Heart left ventricle (tissue), 16 donors: ENCODE data around the gene CAMKK2. TPM values are rescaled to one million over a fixed set of nuclear protein-coding genes. Genes with fewer than 3 reads are reported as not detected.
"Not testable (repeated sequence)": the region's sequence is repeated elsewhere in the genome, so short reads cannot be mapped to it uniquely, and the experiment has no call there.

Experiments used
- ATAC-seq, 4 donors: fragments of 200-7000 bp; cut with Tn5 transposase; one replicate each; pipeline ENCODE4 v1.9.1; 2020 to 2022; ENCODE audit warnings: moderate library complexity in 4 of 4, mild to moderate bottlenecking in 3 of 4, moderate number of reproducible peaks in 1 of 4
- DNase-seq, 5 donors: peaks; one replicate each; pipeline ENCODE4 v3.0.0-alpha.2; 2020
- H3K27ac ChIP-seq, 12 donors: fragments of 200-600 bp; sonication (generic) in 4 of 12; one replicate each; pipeline versions ENCODE4 v1.5.0 to v1.8.0; 2016 to 2022; ENCODE audit warnings: mild to moderate bottlenecking in 2 of 12
- H3K27me3 ChIP-seq, 9 donors: fragments of 200-600 bp; sonication (generic) in 2 of 9; one replicate each; pipeline versions ENCODE4 v1.5.1 to v1.8.0; 2016 to 2022; ENCODE audit warnings: mild to moderate bottlenecking in 3 of 9
- H3K36me3 ChIP-seq, 9 donors: fragments of 200-600 bp; sonication (generic) in 2 of 9; one replicate each; pipeline versions ENCODE4 v1.5.0 to v1.8.0; 2018 to 2022; ENCODE audit warnings: mild to moderate bottlenecking in 2 of 9
- H3K4me1 ChIP-seq, 12 donors: fragments of 200-600 bp; sonication (generic) in 4 of 12; one replicate each; pipeline versions ENCODE4 v1.5.0 to v1.8.0; 2016 to 2022; ENCODE audit warnings: mild to moderate bottlenecking in 3 of 12
- H3K4me3 ChIP-seq, 12 donors: fragments of 200-600 bp; sonication (generic) in 4 of 12; one replicate each; pipeline versions ENCODE4 v1.5.0 to v1.8.0; 2017 to 2022; ENCODE audit warnings: mild to moderate bottlenecking in 9 of 12, moderate library complexity in 4 of 12
- H3K9me3 ChIP-seq, 12 donors: fragments of 200-600 bp; sonication (generic) in 4 of 12; one replicate each; pipeline versions ENCODE4 v1.5.0 to v1.8.0; 2016 to 2022; ENCODE audit warnings: mild to moderate bottlenecking in 1 of 12
- CTCF ChIP-seq, 12 donors: fragments of 200-600 bp; sonication (generic) in 4 of 12; IDR thresholded peaks; one replicate each; pipeline versions ENCODE4 v1.5.0 to v1.8.0; 2018 to 2022; ENCODE audit warnings: antibody characterized with exemption in 12 of 12, mild to moderate bottlenecking in 5 of 12
- POLR2A ChIP-seq, 2 donors: fragments of 450-650 bp; IDR thresholded peaks; one replicate each; pipeline ENCODE4 v1.6.1; 2017; ENCODE audit warnings: antibody characterized with exemption in 2 of 2, mild to moderate bottlenecking in 2 of 2, moderate library complexity in 2 of 2
- WGBS, 4 donors: extraction: QIAGEN DNeasy Blood & Tissue Kit in 2 of 4; methylation state at CpG; one replicate each; pipeline versions ENCODE4 v1.1.5 to v1.1.7; 2013 to 2018; 5-methylcytosine and 5-hydroxymethylcytosine counted together
- intact Hi-C, 10 donors: fragments of 100-400 bp; cut with DNase I; formaldehyde crosslinking; loops; one replicate each; pipeline versions ENCODE4 v1.11.1 to v1.14.2; 2022
- polyA plus RNA-seq, 2 donors: library from polyadenylated mRNA; stranded (reverse); fragments of 200-250 nt; gene quantifications; one replicate each; pipeline ENCODE4 v1.2.3, GENCODE V29; 2013
- total RNA-seq, 9 donors: library from RNA; depleted of rRNA in 2 of 9; stranded (reverse); fragments of >200 nt in 2 of 9; fragmentation: NEBNext Ultra II Directional in 3 of 9; extraction: Animal tissue kit (Norgen Biotek cat#: 25700) in 3 of 9; gene quantifications; one replicate each; pipeline versions ENCODE4 v1.1.0 to v1.2.4, GENCODE V29; 2016 to 2023
- donor health status: ischemic (EF 13 %, LVEDD 7.1; RV severe dilation, severe dysfunction).
- donor health status: healthy with polysubstance abuse.
- donor health status: DM: no; HTN: yes; CAD: no.
- donor health status: DM: no; HTN: no; CAD: no.
- donor health status: ischemic (EF 25% LVEDD 6.9; RV normal size, moderate dysfunction).
- donor health status: ischemic (EF 25% LVEDD 5.7; RV mildly dilated, moderate dysfunction).
- donor health status: healthy.
- donor health status: DM: yes; HTN: yes; CAD: no.
- donor health status: ischemic (EF 35%, LVEDD 5.7; RV mildly dilated, moderate dysfunction).
- donor health status: nonischemic (EF 11% LVEDD 7.7; RV severe dilation, severe dysfunction).
- donor health status: DM: yes; HTN: yes; CAD: no.
- donor health status: PGD.
- donor health status: ischemic (EF 29% LVEDD 5.4; RV normal size, mild dysfunction).
- donor health status: nonischemic (EF 23%, LVEDD 6.1; RV moderate dilation, normal function).

CAMKK2 gene
- total and polyA plus RNA-seq, 11 donors, result 7.4 to 28.2 (median 16.0) TPM

- WGBS, 4 donors, result 84 to 92% (median 91%) methylated on average over 4 of the region's 4 CpGs
- Histone ChIP-seq H3K27ac (no peak overlapping the region), H3K27me3 (no peaks in the 10 kb centered on the region), H3K9me3 (no peaks in the 10 kb centered on the region), H3K36me3 (peaks cover 0 to 23% (median 18%) of the 10 kb centered on the region in 9 donors), H3K4me1 (no peaks in the 10 kb centered on the region), H3K4me3 (no peak overlapping the region)
- intact Hi-C loops, result no loop called here
- no peak for ATAC-seq
- TF ChIP-seq POLR2A (IDR thresholded peaks at IDR 0.05), result no peak
- TF ChIP-seq CTCF (IDR thresholded peaks at IDR 0.05), result no peak
- DNase-seq, result no peak
Observed at GRCh38 chr12:121304306-121304705, 7.8 kb upstream of the CAMKK2 start.

GRCh38 chr12:121301876-121302275 lies 5.4 kb upstream of the CAMKK2 start:
- WGBS, 4 donors, result 49 to 60% (median 57%) methylated on average over 4 of the region's 4 CpGs
- TF ChIP-seq CTCF (IDR thresholded peaks at IDR 0.05) (no peak), POLR2A (IDR thresholded peaks at IDR 0.05) (no peak)
- DNase-seq (no peak), ATAC-seq (no peak)
- Histone ChIP-seq H3K36me3 (no peaks in the 10 kb centered on the region), H3K27me3 (no peaks in the 10 kb centered on the region), H3K4me3 (no peak overlapping the region), H3K9me3 (no peaks in the 10 kb centered on the region), H3K27ac (no peak overlapping the region), H3K4me1 (peaks cover 0 to 12% (median 8%) of the 10 kb centered on the region in 12 donors)
- intact Hi-C loops, result no loop called here

GRCh38 chr12:121300083-121300819 lies 3.7 kb upstream of the CAMKK2 start:
- DNase-seq (no peak), ATAC-seq (no peak)
- Histone ChIP-seq H3K4me1 (peaks cover 0 to 18% (median 14%) of the 10 kb centered on the region in 12 donors), H3K4me3 (no peak overlapping the region), H3K27ac (no peak overlapping the region), H3K9me3 (no peaks in the 10 kb centered on the region), H3K27me3 (no peaks in the 10 kb centered on the region), H3K36me3 (no peaks in the 10 kb centered on the region)
- intact Hi-C loops, result no loop called here
- TF ChIP-seq POLR2A (IDR thresholded peaks at IDR 0.05) (no peak), CTCF (IDR thresholded peaks at IDR 0.05) (no peak)
- WGBS, 4 donors, result 72 to 93% (median 86%) methylated on average over 4 of the region's 4 CpGs

GRCh38 chr12:121299662-121300061 lies 3.2 kb upstream of the CAMKK2 start:
- TF ChIP-seq POLR2A (IDR thresholded peaks at IDR 0.05), result no peak
- H3K9me3 ChIP-seq, result no peaks in the 10 kb centered on the region
- 95 to 97% (median 96%) methylated on average over 4 of the region's 4 CpGs for WGBS, 4 donors
- no peaks in the 10 kb centered on the region for H3K27me3 ChIP-seq
- H3K36me3 ChIP-seq, result no peaks in the 10 kb centered on the region
- DNase-seq (no peak), ATAC-seq (no peak)
- H3K4me1 ChIP-seq, result peaks cover 0 to 24% (median 20%) of the 10 kb centered on the region in 12 donors
- no peak overlapping the region for H3K27ac ChIP-seq
- no peak overlapping the region for H3K4me3 ChIP-seq
- intact Hi-C loops, result no loop called here

GRCh38 chr12:121298411-121298810 lies 1.9 kb upstream of the CAMKK2 start:
- intact Hi-C loops, H3K36me3 ChIP-seq, H3K4me3 ChIP-seq, ATAC-seq, H3K27me3 ChIP-seq, H3K27ac ChIP-seq, DNase-seq, H3K9me3 ChIP-seq: not testable (repeated sequence)
- peaks cover 0 to 37% (median 27%) of the 10 kb centered on the region in 12 donors for H3K4me1 ChIP-seq
- 93 to 97% (median 95%) methylated on average over 12 to 13 of the region's 13 CpGs for WGBS, 4 donors
